Suprapubic skin (tissue), 3 donors: ENCODE data around the gene CFAP58.

ENCODE experiments used
- CTCF ChIP-seq, 2 donors: fragments of 200-600 bp in 1 of 2; fragments of 450-650 bp in 1 of 2; sonication (generic) in 1 of 2; IDR thresholded peaks; one replicate each; pipeline ENCODE4 v1.5.1; 2016 to 2019; ENCODE audit warnings: antibody characterized with exemption in 2 of 2, mild to moderate bottlenecking in 1 of 2, moderate library complexity in 1 of 2
- POLR2A ChIP-seq, 2 donors: fragments of 450-650 bp; IDR thresholded peaks; one replicate each; pipeline ENCODE4 v1.6.1; 2017; ENCODE audit warnings: antibody characterized with exemption in 2 of 2, mild to moderate bottlenecking in 2 of 2, moderate library complexity in 2 of 2

- TF ChIP-seq CTCF (IDR thresholded peaks at IDR 0.05) (no peak), POLR2A (IDR thresholded peaks at IDR 0.05) (no peak)
Measured at GRCh38 chr10:104380336-104380735, 26.7 kb downstream of the CFAP58 start.
